Stomach (tissue), 9 donors: ENCODE results near the gene SMYD3. TPM values are rescaled to one million over a fixed set of nuclear protein-coding genes. Genes with fewer than 3 reads are reported as not detected.

ENCODE experiments used
- DNase-seq, 2 donors: peaks; one replicate each; pipeline versions ENCODE4 v3.0.0 to v3.0.0-alpha.2; 2013 to 2019
- H3K27ac ChIP-seq, 5 donors: fragments of 200-600 bp in 4 of 5; sonication (generic) in 4 of 5; one replicate each; pipeline ENCODE4 v1.5.1; 2013 to 2019; ENCODE audit warnings: mild to moderate bottlenecking in 1 of 5, moderate library complexity in 1 of 5
- H3K27me3 ChIP-seq, 3 donors: fragments of 200-600 bp; sonication (generic); one replicate each; pipeline ENCODE4 v1.5.1; 2017 to 2019; ENCODE audit warnings: mixed run types in 1 of 3
- H3K36me3 ChIP-seq, 4 donors: fragments of 200-600 bp; sonication (generic); 1 replicate in 3 of 4; 2 replicates in 1 of 4; pipeline ENCODE4 v1.5.1; 2016 to 2019
- H3K4me1 ChIP-seq, 4 donors: fragments of 200-600 bp; sonication (generic); one replicate each; pipeline ENCODE4 v1.5.1; 2016 to 2019
- H3K4me3 ChIP-seq, 4 donors: fragments of 200-600 bp; sonication (generic) in 3 of 4; one replicate each; pipeline ENCODE4 v1.5.1; 2016 to 2019; ENCODE audit warnings: mild to moderate bottlenecking in 1 of 4
- H3K9me3 ChIP-seq, 4 donors: fragments of 200-600 bp; sonication (generic); one replicate each; pipeline ENCODE4 v1.5.1; 2016 to 2019
- EP300 ChIP-seq: sonication (generic); formaldehyde crosslinking; IDR thresholded peaks from one replicate; pipeline ENCODE4 v1.6.1; 2017; ENCODE audit warnings: antibody characterized with exemption
- POLR2A ChIP-seq, 4 donors: fragments of 450-650 bp; IDR thresholded peaks; one replicate each; pipeline ENCODE4 v1.6.1; 2016; ENCODE audit warnings: antibody characterized with exemption in 4 of 4, control low read depth in 2 of 4, mild to moderate bottlenecking in 1 of 4, moderate library complexity in 1 of 4
- POLR2AphosphoS5 ChIP-seq, 3 donors: sonication (generic); formaldehyde crosslinking; IDR thresholded peaks; one replicate each; pipeline ENCODE4 v1.6.1; 2016; ENCODE audit warnings: antibody characterized with exemption in 3 of 3
- WGBS, 5 donors: extraction: QIAGEN DNeasy Blood & Tissue Kit in 3 of 5; methylation state at CpG; one replicate each; pipeline versions ENCODE4 v1.1.5 to v1.1.7; 2013 to 2018; 5-methylcytosine and 5-hydroxymethylcytosine counted together
- intact Hi-C: fragments of 100-400 bp; cut with DNase I; formaldehyde crosslinking; loops from one replicate; pipeline ENCODE4 v1.15.1; 2023; ENCODE audit warnings: low total_unique reads
- polyA plus RNA-seq, 3 donors: library from polyadenylated mRNA; stranded (reverse); fragments of 200-250 nt; gene quantifications; one replicate each; pipeline ENCODE4 v1.2.3, GENCODE V29; 2013
- total RNA-seq, 5 donors: library from RNA; depleted of rRNA; stranded (reverse); fragments of >200 nt; gene quantifications; one replicate each; pipeline versions ENCODE4 v1.1.0 to v1.2.3, GENCODE V29; 2014 to 2016
- TF ChIP-seq, protein P1 (sequence below), 7 experiments: fragments of 450-650 bp in 4 of 7; fragments of 200-600 bp in 3 of 7; sonication (generic) in 3 of 7; IDR thresholded peaks; one replicate each; pipeline ENCODE4 v1.5.1; 2016 to 2019; ENCODE audit warnings: antibody characterized with exemption in 7 of 7, control low read depth in 2 of 7, mild to moderate bottlenecking in 1 of 7
- donor health status: healthy with polysubstance abuse.
- donor health status: Bipolar disorder and iron deficiency.
- donor health status: healthy.

The SMYD3 gene
- total and polyA plus RNA-seq, 8 donors, result 6.4 to 196 (median 27.8) TPM

DNA sequence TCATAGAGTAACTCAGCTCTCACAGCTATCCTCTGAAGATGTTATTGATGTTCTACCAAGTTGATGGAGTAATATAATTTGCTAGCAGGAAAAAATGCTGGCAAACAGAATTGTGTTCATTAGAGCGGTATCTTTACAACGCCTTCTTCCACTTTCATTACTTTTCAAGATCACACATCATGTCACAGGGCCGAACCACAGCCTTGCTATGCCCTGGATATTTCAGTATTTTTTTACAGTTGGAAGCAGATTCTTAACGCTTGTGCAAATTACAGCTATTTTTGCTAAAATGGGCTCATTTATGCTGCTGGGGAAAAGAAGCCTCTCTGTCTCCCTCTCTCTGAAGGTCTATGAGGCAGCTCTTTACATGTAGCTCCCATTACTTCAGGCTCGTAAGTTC lies 720.1 kb downstream of the SMYD3 start:
- Histone ChIP-seq H3K27me3 (no peaks in the 10 kb centered on the region), H3K27ac (no peak overlapping the region), H3K9me3 (no peaks in the 10 kb centered on the region), H3K36me3 (no peaks in the 10 kb centered on the region), H3K4me3 (no peak overlapping the region), H3K4me1 (no peaks in the 10 kb centered on the region)
- 88 to 98% (median 94%) methylated on average over 5 of the region's 5 CpGs for WGBS, 5 donors
- intact Hi-C loops, result no loop called here
- no peak for DNase-seq
- TF ChIP-seq, protein P1, sequence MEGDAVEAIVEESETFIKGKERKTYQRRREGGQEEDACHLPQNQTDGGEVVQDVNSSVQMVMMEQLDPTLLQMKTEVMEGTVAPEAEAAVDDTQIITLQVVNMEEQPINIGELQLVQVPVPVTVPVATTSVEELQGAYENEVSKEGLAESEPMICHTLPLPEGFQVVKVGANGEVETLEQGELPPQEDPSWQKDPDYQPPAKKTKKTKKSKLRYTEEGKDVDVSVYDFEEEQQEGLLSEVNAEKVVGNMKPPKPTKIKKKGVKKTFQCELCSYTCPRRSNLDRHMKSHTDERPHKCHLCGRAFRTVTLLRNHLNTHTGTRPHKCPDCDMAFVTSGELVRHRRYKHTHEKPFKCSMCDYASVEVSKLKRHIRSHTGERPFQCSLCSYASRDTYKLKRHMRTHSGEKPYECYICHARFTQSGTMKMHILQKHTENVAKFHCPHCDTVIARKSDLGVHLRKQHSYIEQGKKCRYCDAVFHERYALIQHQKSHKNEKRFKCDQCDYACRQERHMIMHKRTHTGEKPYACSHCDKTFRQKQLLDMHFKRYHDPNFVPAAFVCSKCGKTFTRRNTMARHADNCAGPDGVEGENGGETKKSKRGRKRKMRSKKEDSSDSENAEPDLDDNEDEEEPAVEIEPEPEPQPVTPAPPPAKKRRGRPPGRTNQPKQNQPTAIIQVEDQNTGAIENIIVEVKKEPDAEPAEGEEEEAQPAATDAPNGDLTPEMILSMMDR (IDR thresholded peaks at IDR 0.05), result no peak
- TF ChIP-seq POLR2A (IDR thresholded peaks at IDR 0.05) (no peak), EP300 (no peak), POLR2AphosphoS5 (IDR thresholded peaks at IDR 0.05) (no peak)

DNA sequence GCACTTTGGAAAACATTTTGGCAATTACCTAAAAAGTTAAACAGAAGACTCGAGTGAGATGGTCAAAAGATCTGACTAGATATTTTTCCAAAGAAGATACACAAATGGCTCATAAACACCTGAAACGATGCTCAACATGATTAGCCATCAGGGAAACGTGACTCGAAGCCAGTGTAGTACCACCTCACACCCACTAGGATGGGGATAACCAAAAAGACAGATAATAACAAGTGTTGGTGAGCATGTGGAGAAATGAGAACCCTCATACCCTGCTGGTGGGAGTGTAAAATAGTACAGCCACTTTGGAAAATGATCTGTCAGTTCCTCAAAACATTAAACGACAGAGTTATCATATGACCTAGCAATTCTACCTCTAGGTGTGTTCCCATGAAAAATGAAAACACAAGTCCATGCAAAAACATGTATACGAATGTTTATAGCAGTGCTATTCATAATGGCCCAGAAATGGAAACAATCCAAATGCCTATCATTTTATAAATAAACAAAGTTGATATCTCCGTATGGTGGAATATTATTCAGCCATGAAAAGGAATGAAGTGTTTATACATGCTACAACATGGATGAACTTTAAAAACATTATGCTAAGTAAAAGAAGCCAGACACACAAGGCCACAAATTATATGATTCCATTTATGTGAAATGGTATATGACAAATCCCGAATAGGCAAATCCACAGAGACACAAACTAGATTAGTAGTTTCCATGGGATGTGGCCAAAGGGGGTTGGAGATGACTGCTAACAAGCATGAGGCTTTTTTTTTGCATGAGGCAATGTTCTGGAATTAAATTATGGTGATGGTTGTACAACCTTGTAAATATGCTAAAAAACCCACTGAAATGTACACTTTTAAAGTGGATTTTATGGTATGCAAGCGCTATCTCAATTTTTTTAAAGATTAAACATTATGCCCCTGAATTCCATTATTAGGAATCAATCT lies 727.0 kb downstream of the SMYD3 start:
- TF ChIP-seq, protein P1 (IDR thresholded peaks at IDR 0.05), result no peak
- no peak for TF ChIP-seq POLR2A (IDR thresholded peaks at IDR 0.05)
- no peak for TF ChIP-seq EP300
- TF ChIP-seq POLR2AphosphoS5 (IDR thresholded peaks at IDR 0.05), result no peak
- Histone ChIP-seq H3K27me3 (no peaks in the 10 kb centered on the region), H3K36me3 (no peaks in the 10 kb centered on the region), H3K27ac (no peak overlapping the region), H3K4me3 (no peak overlapping the region), H3K9me3 (no peaks in the 10 kb centered on the region), H3K4me1 (no peaks in the 10 kb centered on the region)
- WGBS, 5 donors, result 91 to 97% (median 95%) methylated on average over 9 of the region's 9 CpGs
- intact Hi-C loops, result no loop called here
- DNase-seq, result no peak

DNA sequence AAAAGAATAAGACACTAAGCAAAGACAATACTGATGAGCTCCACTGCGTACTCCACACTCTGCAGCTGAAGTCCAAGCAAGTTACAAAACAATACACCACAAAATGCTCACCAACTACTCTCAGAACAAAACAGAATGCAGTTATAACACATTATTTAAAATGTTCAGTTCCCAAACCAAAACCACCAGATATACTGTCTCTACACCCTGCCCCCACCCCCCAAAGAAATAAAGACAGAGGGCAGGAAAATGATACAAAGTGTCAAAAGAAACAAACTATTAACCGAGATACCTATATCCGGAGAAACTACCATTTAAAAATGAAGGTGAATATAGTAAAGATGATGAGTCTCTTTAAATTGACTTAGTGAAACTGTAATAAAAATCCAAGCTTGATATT lies 729.3 kb downstream of the SMYD3 start:
- no peak overlapping the region for H3K27ac ChIP-seq
- intact Hi-C loops, result no loop called here
- no peaks in the 10 kb centered on the region for H3K9me3 ChIP-seq
- no peaks in the 10 kb centered on the region for H3K27me3 ChIP-seq
- 93 to 97% (median 96%) methylated on average over 3 of the region's 3 CpGs for WGBS, 5 donors
- H3K4me1 ChIP-seq, result no peaks in the 10 kb centered on the region
- no peak overlapping the region for H3K4me3 ChIP-seq
- TF ChIP-seq, protein P1 (IDR thresholded peaks at IDR 0.05), result no peak
- TF ChIP-seq POLR2AphosphoS5 (IDR thresholded peaks at IDR 0.05), result no peak
- no peak for TF ChIP-seq EP300
- no peak for TF ChIP-seq POLR2A (IDR thresholded peaks at IDR 0.05)
- no peaks in the 10 kb centered on the region for H3K36me3 ChIP-seq
- DNase-seq, result no peak

DNA sequence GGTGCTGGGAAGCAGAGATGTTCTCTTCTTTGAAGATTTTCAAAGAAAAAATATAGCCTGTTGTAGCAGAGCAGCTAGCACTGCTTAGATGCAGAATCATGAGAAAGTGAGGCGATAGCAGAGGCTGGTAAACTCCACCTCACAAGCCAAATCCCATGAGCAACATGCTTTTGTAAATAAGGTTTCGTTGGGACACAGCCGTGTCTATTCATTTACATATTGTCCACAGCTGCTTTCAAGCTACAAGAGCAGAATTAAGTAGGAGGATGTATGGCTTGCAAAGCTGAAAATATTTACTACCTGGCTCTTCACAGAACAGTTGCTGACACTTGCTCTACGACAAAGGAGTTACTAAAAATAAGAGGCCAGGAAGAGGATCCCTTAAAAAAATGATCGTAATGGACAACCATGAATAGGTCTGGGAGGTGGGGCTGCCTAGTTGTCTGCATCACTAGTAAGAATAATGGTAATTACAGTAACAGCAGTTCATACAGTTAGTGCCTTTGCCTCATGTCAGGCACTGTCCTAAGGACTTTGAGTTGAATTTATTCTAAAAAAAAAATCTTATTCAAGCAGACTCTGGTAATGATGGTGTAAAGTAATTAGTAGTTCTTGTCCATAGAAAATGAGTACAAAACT lies 730.3 kb downstream of the SMYD3 start:
- intact Hi-C loops, result no loop called here
- TF ChIP-seq EP300 (no peak), POLR2A (IDR thresholded peaks at IDR 0.05) (no peak), POLR2AphosphoS5 (IDR thresholded peaks at IDR 0.05) (no peak)
- TF ChIP-seq, protein P1 (IDR thresholded peaks at IDR 0.05), result no peak
- no peak for DNase-seq
- no peaks in the 10 kb centered on the region for H3K4me1 ChIP-seq
- WGBS, 5 donors, result 73 to 83% (median 79%) methylated on average over 5 of the region's 5 CpGs
- no peaks in the 10 kb centered on the region for H3K36me3 ChIP-seq
- no peak overlapping the region for H3K27ac ChIP-seq
- H3K4me3 ChIP-seq, result no peak overlapping the region
- H3K27me3 ChIP-seq, result no peaks in the 10 kb centered on the region
- H3K9me3 ChIP-seq, result no peaks in the 10 kb centered on the region
